Activated B cell treated with CpG ODN at 0.5 μM for 24 hours (primary cell): ENCODE measurements around the gene VDR. TPM values are rescaled to one million over a fixed set of nuclear protein-coding genes. Genes with fewer than 3 reads are reported as not detected.

Experiments used
- ATAC-seq: fragments of 200-7000 bp; cut with Tn5 transposase; one replicate; pipeline ENCODE4 v1.10.0; 2021; ENCODE audit warnings: low read depth, mild to moderate bottlenecking, moderate library complexity
- CTCF ChIA-PET: fragments of 350-600 bp; sonication (Branson Sonifier 250); formaldehyde crosslinking; loops from one replicate; lab custom pipeline; 2021; ENCODE audit warnings: antibody characterized with exemption; lab: Charles Lee
- POLR2A ChIA-PET: fragments of 350-600 bp; sonication (Branson Sonifier 250); formaldehyde crosslinking; loops from one replicate; lab custom pipeline; 2021; ENCODE audit warnings: antibody characterized with exemption; lab: Charles Lee
- DNase-seq: peaks from one replicate; pipeline ENCODE4 v3.0.0; 2022
- H3K27ac Mint-ChIP-seq: one replicate; pipeline ENCODE4 v1.8.0; 2020; ENCODE audit warnings: mixed read lengths
- H3K27me3 Mint-ChIP-seq: one replicate; pipeline ENCODE4 v1.8.0; 2021; ENCODE audit warnings: mixed read lengths
- H3K36me3 Mint-ChIP-seq: one replicate; pipeline ENCODE4 v1.8.0; 2021; ENCODE audit warnings: low read depth, mixed read lengths
- H3K4me1 Mint-ChIP-seq: one replicate; pipeline ENCODE4 v1.8.0; 2021; ENCODE audit warnings: mixed read lengths
- H3K4me3 Mint-ChIP-seq: one replicate; pipeline ENCODE4 v1.8.0; 2020; ENCODE audit warnings: mild to moderate bottlenecking, mixed read lengths
- H3K9me3 Mint-ChIP-seq: one replicate; pipeline ENCODE4 v1.8.0; 2020; ENCODE audit warnings: mixed read lengths
- intact Hi-C: fragments of 100-400 bp; cut with micrococcal nuclease; formaldehyde crosslinking; loops from one replicate; pipeline ENCODE4 v1.15.1; 2024
- total RNA-seq: library from RNA; stranded (reverse); gene quantifications from 2 replicates; pipeline ENCODE4 v1.2.3, GENCODE V29; 2022
- TF ChIP-seq, protein P1 (sequence below): fragments of 200-600 bp; IDR thresholded peaks from one replicate; pipeline ENCODE4 v1.8.0; 2022; ENCODE audit warnings: antibody characterized with exemption, mild to moderate bottlenecking

The VDR gene
- total RNA-seq, 1 donor from 2014 or later, result 0.86 TPM

DNA sequence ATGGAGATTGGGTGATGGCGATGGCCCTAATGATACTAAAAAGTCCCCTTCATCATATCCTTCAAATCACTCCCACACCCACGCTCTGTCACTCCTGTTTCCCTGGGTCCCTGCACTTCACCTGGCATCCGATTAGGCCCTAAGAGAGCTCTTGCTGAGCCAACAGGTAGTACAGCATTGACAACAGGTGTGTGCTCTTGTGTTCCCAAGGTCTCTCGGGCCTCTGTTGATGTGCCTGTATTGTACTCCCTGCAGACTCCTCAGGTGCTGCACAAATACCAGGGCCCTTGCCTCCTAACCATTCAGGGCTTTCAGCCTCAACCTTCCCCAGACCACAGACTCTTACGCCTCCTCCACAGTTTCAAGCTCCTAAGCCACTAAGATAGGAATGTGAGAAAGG lies 25.8 kb upstream of the VDR start:
- TF ChIP-seq, protein P1, sequence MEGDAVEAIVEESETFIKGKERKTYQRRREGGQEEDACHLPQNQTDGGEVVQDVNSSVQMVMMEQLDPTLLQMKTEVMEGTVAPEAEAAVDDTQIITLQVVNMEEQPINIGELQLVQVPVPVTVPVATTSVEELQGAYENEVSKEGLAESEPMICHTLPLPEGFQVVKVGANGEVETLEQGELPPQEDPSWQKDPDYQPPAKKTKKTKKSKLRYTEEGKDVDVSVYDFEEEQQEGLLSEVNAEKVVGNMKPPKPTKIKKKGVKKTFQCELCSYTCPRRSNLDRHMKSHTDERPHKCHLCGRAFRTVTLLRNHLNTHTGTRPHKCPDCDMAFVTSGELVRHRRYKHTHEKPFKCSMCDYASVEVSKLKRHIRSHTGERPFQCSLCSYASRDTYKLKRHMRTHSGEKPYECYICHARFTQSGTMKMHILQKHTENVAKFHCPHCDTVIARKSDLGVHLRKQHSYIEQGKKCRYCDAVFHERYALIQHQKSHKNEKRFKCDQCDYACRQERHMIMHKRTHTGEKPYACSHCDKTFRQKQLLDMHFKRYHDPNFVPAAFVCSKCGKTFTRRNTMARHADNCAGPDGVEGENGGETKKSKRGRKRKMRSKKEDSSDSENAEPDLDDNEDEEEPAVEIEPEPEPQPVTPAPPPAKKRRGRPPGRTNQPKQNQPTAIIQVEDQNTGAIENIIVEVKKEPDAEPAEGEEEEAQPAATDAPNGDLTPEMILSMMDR, result no peak
- H3K4me1 Mint-ChIP-seq, result no peaks in the 10 kb centered on the region
- POLR2A ChIA-PET, result no interaction called here
- no peaks in the 10 kb centered on the region for H3K36me3 Mint-ChIP-seq
- DNase-seq, result no peak
- no peak overlapping the region for H3K27ac Mint-ChIP-seq
- no peaks in the 10 kb centered on the region for H3K9me3 Mint-ChIP-seq
- CTCF ChIA-PET, result no interaction called here
- intact Hi-C loops, result no loop called here
- ATAC-seq, result no peak
- H3K27me3 Mint-ChIP-seq, result peaks cover 13% of the 10 kb centered on the region
- H3K4me3 Mint-ChIP-seq, result no peak overlapping the region

DNA sequence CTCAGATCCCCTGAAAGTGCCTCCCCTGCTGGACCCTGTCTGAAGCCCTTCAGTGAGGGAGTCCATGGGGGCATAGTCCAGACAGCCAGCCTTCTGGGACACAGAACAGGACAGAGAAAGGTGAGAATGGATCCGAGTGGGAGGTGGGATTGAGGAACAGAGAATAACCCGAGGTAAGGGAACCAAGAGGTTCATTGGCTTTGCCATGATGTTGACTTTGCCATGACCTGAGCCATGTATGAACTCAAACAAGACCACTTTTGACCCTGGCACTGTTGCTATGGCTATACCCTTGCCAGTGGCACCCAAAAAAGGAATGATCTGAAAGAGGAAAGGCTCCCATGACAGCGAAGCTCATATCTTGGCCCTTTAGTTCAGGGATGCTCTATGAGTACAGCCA lies 22.6 kb upstream of the VDR start:
- no peak overlapping the region for H3K27ac Mint-ChIP-seq
- intact Hi-C loops, result no loop called here

DNA sequence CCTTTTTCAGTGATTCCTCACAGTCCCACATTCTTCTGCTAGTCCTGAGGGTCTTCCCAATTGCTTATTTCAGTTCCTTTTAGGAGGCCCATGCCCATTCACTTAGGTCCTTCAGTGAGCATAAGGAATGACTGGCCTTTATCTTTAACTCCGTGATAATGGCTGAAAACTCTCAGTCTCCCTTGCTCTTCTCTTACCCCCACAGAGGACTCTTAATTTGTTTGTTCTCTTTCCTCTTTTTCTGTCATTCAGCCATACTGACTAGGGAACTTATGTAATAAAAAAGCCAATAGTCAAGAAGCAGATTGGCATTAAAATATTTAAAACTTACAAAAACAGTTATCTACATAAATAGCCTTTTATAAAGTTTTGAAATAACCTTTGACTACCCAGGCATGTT lies 17.1 kb upstream of the VDR start:
- intact Hi-C loops, result no loop called here
- Mint-ChIP-seq H3K4me3 (no peak overlapping the region), H3K27me3 (peaks cover 28% of the 10 kb centered on the region), H3K27ac (no peak overlapping the region), H3K4me1 (no peaks in the 10 kb centered on the region), H3K9me3 (no peaks in the 10 kb centered on the region), H3K36me3 (no peaks in the 10 kb centered on the region)
- CTCF ChIA-PET, result no interaction called here
- POLR2A ChIA-PET, result no interaction called here
- ATAC-seq (no peak), DNase-seq (no peak)
- TF ChIP-seq, protein P1, result no peak

More for the DNA sequence above, 22.6 kb upstream of the VDR start:
- ATAC-seq (no peak), DNase-seq (no peak)
- H3K36me3 Mint-ChIP-seq, result no peaks in the 10 kb centered on the region
- no peaks in the 10 kb centered on the region for H3K9me3 Mint-ChIP-seq
- TF ChIP-seq, protein P1, result no peak
- no peaks in the 10 kb centered on the region for H3K4me1 Mint-ChIP-seq
- CTCF ChIA-PET, result no interaction called here
- POLR2A ChIA-PET, result no interaction called here
- no peak overlapping the region for H3K4me3 Mint-ChIP-seq
- peaks cover 29% of the 10 kb centered on the region for H3K27me3 Mint-ChIP-seq

DNA sequence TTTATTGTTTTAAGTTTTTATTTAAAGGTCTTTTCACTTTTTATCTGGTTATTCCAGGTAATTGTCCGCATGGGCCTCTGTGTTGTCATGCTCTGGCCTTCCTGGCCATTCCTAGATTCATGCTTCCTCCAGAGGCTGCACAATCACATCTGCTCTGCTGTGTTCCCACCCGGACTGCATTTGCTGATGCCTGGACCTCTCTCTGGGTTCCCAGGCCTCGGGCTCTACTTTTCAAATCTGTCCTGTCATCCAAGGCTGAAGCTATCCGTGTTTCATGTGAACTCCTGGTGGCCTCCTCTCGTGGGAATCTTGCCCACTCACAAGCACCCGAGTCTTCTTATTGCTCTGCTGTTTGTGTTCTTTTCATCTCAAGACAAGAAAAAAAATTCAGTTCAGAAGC lies 16.1 kb upstream of the VDR start:
- TF ChIP-seq, protein P1, result no peak
- CTCF ChIA-PET, result no interaction called here
- Mint-ChIP-seq H3K27me3 (peaks cover 28% of the 10 kb centered on the region), H3K9me3 (no peaks in the 10 kb centered on the region), H3K27ac (no peak overlapping the region), H3K36me3 (no peaks in the 10 kb centered on the region), H3K4me3 (no peak overlapping the region), H3K4me1 (no peaks in the 10 kb centered on the region)
- ATAC-seq (no peak), DNase-seq (no peak)
- POLR2A ChIA-PET, result no interaction called here
- intact Hi-C loops, result no loop called here

DNA sequence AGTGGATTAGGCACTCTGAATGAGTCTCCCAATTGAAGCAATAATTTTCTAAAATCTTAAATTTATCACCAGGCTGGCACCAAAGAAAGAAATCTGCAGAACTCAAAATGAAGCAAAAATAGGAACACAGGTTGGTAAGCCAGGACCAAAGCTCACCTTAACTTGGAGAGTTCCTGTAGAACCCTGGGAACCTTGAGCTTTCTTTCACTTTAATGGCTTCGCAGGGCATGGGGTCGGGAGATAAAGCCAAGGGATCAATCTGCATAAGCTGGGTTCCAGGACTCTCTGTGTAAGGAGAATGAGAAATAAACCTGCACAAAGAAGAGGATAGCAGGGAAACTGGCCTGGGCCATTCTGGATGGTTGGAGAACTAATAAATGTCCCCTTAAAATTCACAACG lies 8.3 kb upstream of the VDR start:
- H3K4me1 Mint-ChIP-seq, result no peaks in the 10 kb centered on the region
- peaks cover 4% of the 10 kb centered on the region for H3K9me3 Mint-ChIP-seq
- H3K36me3 Mint-ChIP-seq, result no peaks in the 10 kb centered on the region
- TF ChIP-seq, protein P1, result no peak
- ChIA-PET POLR2A (no interaction called here), CTCF (interaction anchor here (1.0 kb wide), 1 partner anchor 8 kb away, joined by 3 read pairs; the partner anchor contains the start of gene VDR)
- intact Hi-C loops, result no loop called here
- ATAC-seq, result no peak
- no peak overlapping the region for H3K4me3 Mint-ChIP-seq
- H3K27ac Mint-ChIP-seq, result no peak overlapping the region
- DNase-seq, result no peak
- peaks cover 18% of the 10 kb centered on the region for H3K27me3 Mint-ChIP-seq
